PC-3 (cell line): Measurements from ENCODE around the gene ISCU. TPM values are rescaled to one million over a fixed set of nuclear protein-coding genes. Genes with fewer than 3 reads are reported as not detected.

Source experiments
- ATAC-seq: fragments of 200-7000 bp; cut with Tn5 transposase; 2 replicates; pipeline ENCODE4 v1.9.1; 2020; ENCODE audit warnings: mild to moderate bottlenecking, moderate library complexity
- BruUV-seq: library from RNA; stranded (reverse); fragments of 400-500 nt; replicated peaks from 2 replicates; lab custom pipeline; 2021; lab: Mats Ljungman, UMichigan
- CTCF ChIA-PET: fragments of 300-600 bp; sonication (Branson Sonifier 250); formaldehyde crosslinking; loops from one replicate; lab custom pipeline; 2022; ENCODE audit warnings: antibody characterized with exemption; lab: Charles Lee
- POLR2A ChIA-PET: fragments of 300-600 bp; sonication (Branson Sonifier 250); formaldehyde crosslinking; loops from one replicate; lab custom pipeline; 2022; ENCODE audit warnings: antibody characterized with exemption; ENCODE audit not compliant: unreplicated experiment; lab: Charles Lee
- DNase-seq: peaks from one replicate; pipeline ENCODE4 v3.0.0-alpha.2; 2015
- H2AFZ ChIP-seq: fragments of 300-600 bp; sonication (generic); 2 replicates; pipeline ENCODE4 v1.6.0; 2016; ENCODE audit warnings: antibody characterized with exemption, low read length
- H3F3A ChIP-seq: fragments of 300-600 bp; sonication (generic); one replicate; pipeline ENCODE4 v1.6.0; 2017; ENCODE audit warnings: antibody characterized with exemption, low read length, control low read depth, mild to moderate bottlenecking; ENCODE audit not compliant: unreplicated experiment
- H3K27ac ChIP-seq: fragments of 300-600 bp; sonication (generic); 2 replicates; pipeline ENCODE4 v1.5.1; 2016; ENCODE audit warnings: mild to moderate bottlenecking, low read length
- H3K27me3 ChIP-seq: fragments of 300-600 bp; sonication (generic); 2 replicates; pipeline ENCODE4 v1.6.1; 2016; ENCODE audit warnings: low read length, mixed read lengths
- H3K36me3 ChIP-seq: fragments of 300-600 bp; sonication (generic); 2 replicates; pipeline ENCODE4 v1.6.1; 2016; ENCODE audit warnings: low read depth, mixed run types, low read length, mixed read lengths
- H3K4me1 ChIP-seq: fragments of 300-600 bp; sonication (generic); 2 replicates; pipeline ENCODE4 v1.5.1; 2016; ENCODE audit warnings: low read length; ENCODE audit not compliant: insufficient read depth
- H3K4me2 ChIP-seq: fragments of 300-600 bp; sonication (generic); 2 replicates; pipeline ENCODE4 v1.6.0; 2016; ENCODE audit warnings: low read length
- H3K4me3 ChIP-seq: fragments of 300-600 bp; sonication (generic); 2 replicates; pipeline ENCODE4 v1.5.1; 2016; ENCODE audit warnings: mild to moderate bottlenecking, low read length, mixed read lengths
- H3K79me2 ChIP-seq: fragments of 300-600 bp; sonication (generic); 2 replicates; pipeline ENCODE4 v1.6.1; 2017; ENCODE audit warnings: low read length, mixed read lengths
- H3K9ac ChIP-seq: fragments of 300-600 bp; sonication (generic); 2 replicates; pipeline ENCODE4 v1.6.0; 2016; ENCODE audit warnings: mild to moderate bottlenecking, low read length
- H3K9me2 ChIP-seq: fragments of 300-600 bp; sonication (generic); replicated peaks from 2 replicates; pipeline ENCODE4 v1.6.1; 2016; ENCODE audit warnings: mixed run types, low read length, mixed read lengths
- H3K9me3 ChIP-seq: fragments of 300-600 bp; sonication (generic); 2 replicates; pipeline ENCODE4 v1.6.1; 2016; ENCODE audit warnings: low read length, mixed read lengths
- H4K20me1 ChIP-seq: fragments of 300-600 bp; sonication (generic); 2 replicates; pipeline ENCODE4 v1.6.1; 2016; ENCODE audit warnings: low read length, mixed read lengths
- EZH2 ChIP-seq: fragments of 300-600 bp; sonication (generic); IDR thresholded peaks from one replicate; pipeline ENCODE4 v1.6.1; 2017; ENCODE audit warnings: antibody characterized with exemption, mild to moderate bottlenecking, low read length; ENCODE audit not compliant: unreplicated experiment
- EZH2phosphoT487 ChIP-seq: fragments of 300-600 bp; sonication (generic); IDR thresholded peaks from 2 replicates; pipeline ENCODE4 v1.6.1; 2018; ENCODE audit warnings: mild to moderate bottlenecking, antibody characterized with exemption, low read length, borderline replicate concordance
- intact Hi-C: fragments of 100-400 bp; cut with micrococcal nuclease; formaldehyde crosslinking; loops from 2 replicates; pipeline ENCODE4 v1.9.0; 2023
- total RNA-seq: library from RNA; depleted of rRNA; stranded (reverse); fragments of >200 nt; gene quantifications from 2 replicates; pipeline ENCODE4 v1.2.3, GENCODE V29; 2014
- TF ChIP-seq, protein P1 (sequence below): fragments of 300-600 bp; sonication (generic); conservative IDR thresholded peaks from 2 replicates; pipeline ENCODE4 v1.5.1; 2017; ENCODE audit warnings: antibody characterized with exemption, low read depth, mild to moderate bottlenecking, low read length

Gene ISCU
- total RNA-seq, 1 experiment from 2014 or later, result 181 TPM

DNA sequence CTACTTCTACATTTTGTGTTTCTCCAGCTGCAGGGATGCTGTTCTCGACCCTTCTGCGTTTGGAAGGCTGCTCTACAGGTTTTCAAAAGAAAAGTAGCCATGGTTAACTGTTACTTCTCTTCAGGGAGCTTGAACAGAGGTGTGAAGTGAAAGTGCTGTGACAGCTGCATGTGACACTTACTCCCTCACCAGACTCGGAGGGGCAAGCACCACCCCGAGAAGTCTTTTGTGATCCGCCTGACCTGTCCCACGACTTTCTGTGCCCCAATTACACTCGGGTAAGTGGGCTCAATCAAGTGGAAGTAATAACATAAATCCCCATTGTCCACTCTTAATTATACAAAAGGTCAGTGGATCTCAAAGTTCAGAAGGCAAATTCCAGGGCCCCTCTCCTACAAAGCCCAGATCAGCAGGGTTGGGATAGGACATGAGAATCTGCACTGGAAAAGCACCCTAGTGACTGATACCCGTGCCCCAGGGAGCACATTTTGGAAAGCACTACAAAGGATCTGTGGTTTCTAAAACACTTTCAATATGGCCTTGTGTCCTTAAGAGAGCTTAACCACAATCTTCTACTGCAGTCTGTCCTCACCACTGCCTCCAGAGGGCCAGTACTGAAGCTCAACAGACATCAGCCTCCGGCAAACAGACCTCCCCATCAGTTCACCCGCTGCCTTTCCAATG lies 35.8 kb upstream of the ISCU start:
- Histone ChIP-seq H3K9ac (no peak overlapping the region), H4K20me1 (no peaks in the 10 kb centered on the region), H3F3A (no peaks in the 10 kb centered on the region), H3K79me2 (no peaks in the 10 kb centered on the region), H3K9me2 (no peaks in the 10 kb centered on the region), H3K4me2 (no peak overlapping the region), H3K36me3 (peaks cover 94% of the 10 kb centered on the region), H3K9me3 (no peaks in the 10 kb centered on the region), H2AFZ (no peak overlapping the region), H3K27ac (no peak overlapping the region), H3K4me3 (no peak overlapping the region), H3K27me3 (no peaks in the 10 kb centered on the region), H3K4me1 (peaks cover 12% of the 10 kb centered on the region; the same call in 1 of the 2 replicates)
- TF ChIP-seq, protein P1, sequence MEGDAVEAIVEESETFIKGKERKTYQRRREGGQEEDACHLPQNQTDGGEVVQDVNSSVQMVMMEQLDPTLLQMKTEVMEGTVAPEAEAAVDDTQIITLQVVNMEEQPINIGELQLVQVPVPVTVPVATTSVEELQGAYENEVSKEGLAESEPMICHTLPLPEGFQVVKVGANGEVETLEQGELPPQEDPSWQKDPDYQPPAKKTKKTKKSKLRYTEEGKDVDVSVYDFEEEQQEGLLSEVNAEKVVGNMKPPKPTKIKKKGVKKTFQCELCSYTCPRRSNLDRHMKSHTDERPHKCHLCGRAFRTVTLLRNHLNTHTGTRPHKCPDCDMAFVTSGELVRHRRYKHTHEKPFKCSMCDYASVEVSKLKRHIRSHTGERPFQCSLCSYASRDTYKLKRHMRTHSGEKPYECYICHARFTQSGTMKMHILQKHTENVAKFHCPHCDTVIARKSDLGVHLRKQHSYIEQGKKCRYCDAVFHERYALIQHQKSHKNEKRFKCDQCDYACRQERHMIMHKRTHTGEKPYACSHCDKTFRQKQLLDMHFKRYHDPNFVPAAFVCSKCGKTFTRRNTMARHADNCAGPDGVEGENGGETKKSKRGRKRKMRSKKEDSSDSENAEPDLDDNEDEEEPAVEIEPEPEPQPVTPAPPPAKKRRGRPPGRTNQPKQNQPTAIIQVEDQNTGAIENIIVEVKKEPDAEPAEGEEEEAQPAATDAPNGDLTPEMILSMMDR, result no peak
- TF ChIP-seq EZH2 (no peak), EZH2phosphoT487 (no peak)
- BruUV-seq, result no TSS peak
- peak; percentile 43; the same call in 1 of the 2 replicates for ATAC-seq
- intact Hi-C loops, result no loop called here
- CTCF ChIA-PET, result no interaction called here
- POLR2A ChIA-PET, result interaction anchor here (0.6 kb wide), 1 partner anchor 396 kb away, joined by 6 read pairs; no protein-coding TSS in a partner anchor
- DNase-seq, result no peak

DNA sequence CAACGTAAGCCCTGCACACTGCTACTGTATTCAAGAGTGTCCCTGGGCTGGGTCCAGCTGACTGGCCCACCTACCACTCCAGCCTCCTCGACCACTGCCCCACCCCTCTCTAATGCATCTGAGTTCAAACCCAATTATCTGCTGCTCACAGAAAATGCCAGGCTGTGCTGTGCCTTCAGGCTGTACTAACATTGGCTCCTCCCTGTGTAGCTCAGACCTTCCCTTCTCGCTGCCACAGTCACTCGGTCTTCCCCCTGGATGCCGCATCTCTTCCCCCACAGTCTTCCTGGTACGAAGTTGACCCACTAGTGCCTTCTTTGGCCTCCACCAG lies 35.3 kb upstream of the ISCU start:
- H3F3A ChIP-seq, result no peaks in the 10 kb centered on the region
- peaks cover 12% of the 10 kb centered on the region; the same call in 1 of the 2 replicates for H3K4me1 ChIP-seq
- no peaks in the 10 kb centered on the region for H3K9me2 ChIP-seq
- CTCF ChIA-PET, result no interaction called here
- POLR2A ChIA-PET, result interaction anchor here (0.6 kb wide), 1 partner anchor 397 kb away, joined by 6 read pairs; no protein-coding TSS in a partner anchor
- no peak for ATAC-seq
- H3K9ac ChIP-seq, result no peak overlapping the region
- no peak overlapping the region for H2AFZ ChIP-seq
- TF ChIP-seq, protein P1, result no peak
- no peak for TF ChIP-seq EZH2
- TF ChIP-seq EZH2phosphoT487, result no peak
- no peak overlapping the region for H3K27ac ChIP-seq
- no peak overlapping the region for H3K4me2 ChIP-seq
- H3K4me3 ChIP-seq, result no peak overlapping the region
- H4K20me1 ChIP-seq, result no peaks in the 10 kb centered on the region
- no TSS peak for BruUV-seq
- no peaks in the 10 kb centered on the region for H3K79me2 ChIP-seq
- H3K36me3 ChIP-seq, result peaks cover 94% of the 10 kb centered on the region
- intact Hi-C loops, result no loop called here
- DNase-seq, result no peak
- H3K9me3 ChIP-seq, result no peaks in the 10 kb centered on the region
- no peaks in the 10 kb centered on the region for H3K27me3 ChIP-seq

DNA sequence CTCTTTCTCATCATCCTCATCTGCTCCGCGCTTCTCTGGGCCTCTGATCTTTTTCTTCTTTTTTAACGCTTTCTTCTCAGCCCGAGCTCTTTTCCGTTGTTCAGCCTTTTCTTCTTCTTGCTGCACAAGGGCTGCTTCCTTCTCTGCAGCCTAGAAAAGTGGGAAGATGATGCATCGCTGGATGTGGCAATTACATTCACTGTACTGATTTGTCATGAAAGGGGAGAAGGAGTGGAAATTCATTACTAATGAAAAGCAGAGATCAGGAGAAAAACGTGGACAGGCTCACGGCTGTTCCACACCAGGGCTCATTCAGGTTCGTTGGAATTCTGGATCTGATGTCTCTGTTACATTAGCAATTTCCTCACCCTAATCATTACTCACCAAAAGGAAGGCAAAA lies 32.2 kb upstream of the ISCU start:
- H3K27ac ChIP-seq, result no peak overlapping the region
- 0 out of 2 replicates have a peak, but pooled peaks cover under 1% of the 10 kb centered on the region for H4K20me1 ChIP-seq
- POLR2A ChIA-PET, result no interaction called here
- BruUV-seq, result no TSS peak
- intact Hi-C loops, result no loop called here
- H3K9ac ChIP-seq, result no peak overlapping the region
- H3K36me3 ChIP-seq, result peaks cover 80% of the 10 kb centered on the region
- H3K4me3 ChIP-seq, result no peak overlapping the region
- no peak overlapping the region for H2AFZ ChIP-seq
- CTCF ChIA-PET, result interaction anchor here (0.6 kb wide), 1 partner anchor 35 kb away, joined by 3 read pairs; no protein-coding TSS in a partner anchor
- peaks cover 12% of the 10 kb centered on the region; the same call in 1 of the 2 replicates for H3K4me1 ChIP-seq
- TF ChIP-seq EZH2phosphoT487 (no peak), EZH2 (no peak)
- TF ChIP-seq, protein P1, result no peak
- no peaks in the 10 kb centered on the region for H3K79me2 ChIP-seq
- no peaks in the 10 kb centered on the region for H3K9me2 ChIP-seq
- H3K9me3 ChIP-seq, result no peaks in the 10 kb centered on the region
- no peaks in the 10 kb centered on the region for H3F3A ChIP-seq
- H3K27me3 ChIP-seq, result no peaks in the 10 kb centered on the region
- ATAC-seq, result no peak
- no peak overlapping the region for H3K4me2 ChIP-seq
- DNase-seq, result no peak
